Activated CD8-positive, alpha-beta T cell treated with anti-CD3 and anti-CD28 coated beads for 36 hours (primary cell): Measurements from ENCODE around the gene FGD3. TPM values are rescaled to one million over a fixed set of nuclear protein-coding genes. Genes with fewer than 3 reads are reported as not detected.

Experiments used
- ATAC-seq: fragments of 200-7000 bp; cut with Tn5 transposase; one replicate; pipeline ENCODE4 v1.10.0; 2021; ENCODE audit warnings: mild to moderate bottlenecking, moderate library complexity
- CTCF ChIA-PET: fragments of 350-600 bp; sonication (Branson Sonifier 250); formaldehyde crosslinking; loops from one replicate; lab custom pipeline; 2021; ENCODE audit warnings: antibody characterized with exemption; lab: Charles Lee
- POLR2A ChIA-PET: fragments of 350-600 bp; sonication (Branson Sonifier 250); formaldehyde crosslinking; loops from one replicate; lab custom pipeline; 2021; ENCODE audit warnings: antibody characterized with exemption; lab: Charles Lee
- DNase-seq: peaks from one replicate; pipeline ENCODE4 v3.0.0-alpha.2; 2020
- H3K27ac Mint-ChIP-seq: one replicate; pipeline ENCODE4 v1.8.0; 2021; ENCODE audit warnings: mild to moderate bottlenecking, mixed read lengths
- H3K27me3 Mint-ChIP-seq: one replicate; pipeline ENCODE4 v1.8.0; 2021; ENCODE audit warnings: mixed read lengths
- H3K36me3 Mint-ChIP-seq: one replicate; pipeline ENCODE4 v1.8.0; 2021; ENCODE audit warnings: low read depth, mixed read lengths
- H3K4me1 Mint-ChIP-seq: one replicate; pipeline ENCODE4 v1.8.0; 2021; ENCODE audit warnings: low read depth, mixed read lengths
- H3K4me3 Mint-ChIP-seq: one replicate; pipeline ENCODE4 v1.8.0; 2021; ENCODE audit warnings: mild to moderate bottlenecking, moderate library complexity, mixed read lengths
- H3K9me3 Mint-ChIP-seq: one replicate; pipeline ENCODE4 v1.8.0; 2021; ENCODE audit warnings: mixed read lengths
- intact Hi-C: fragments of 100-400 bp; cut with micrococcal nuclease; formaldehyde crosslinking; loops from one replicate; pipeline ENCODE4 v1.10.0; 2022
- total RNA-seq, 2 experiments: library from RNA; stranded (reverse); gene quantifications; one replicate each; pipeline ENCODE4 v1.2.3, GENCODE V29; 2021
- TF ChIP-seq, protein P1 (sequence below): fragments of 200-600 bp; IDR thresholded peaks from one replicate; pipeline ENCODE4 v1.8.0; 2022; ENCODE audit warnings: antibody characterized with exemption, mild to moderate bottlenecking

The FGD3 gene
- total RNA-seq, 2 experiments from 2014 or later, result 41.6 to 43.5 TPM

- intact Hi-C loops, result no loop called here
- ATAC-seq (no peak), DNase-seq (peak; percentile 0)
- TF ChIP-seq, protein P1, sequence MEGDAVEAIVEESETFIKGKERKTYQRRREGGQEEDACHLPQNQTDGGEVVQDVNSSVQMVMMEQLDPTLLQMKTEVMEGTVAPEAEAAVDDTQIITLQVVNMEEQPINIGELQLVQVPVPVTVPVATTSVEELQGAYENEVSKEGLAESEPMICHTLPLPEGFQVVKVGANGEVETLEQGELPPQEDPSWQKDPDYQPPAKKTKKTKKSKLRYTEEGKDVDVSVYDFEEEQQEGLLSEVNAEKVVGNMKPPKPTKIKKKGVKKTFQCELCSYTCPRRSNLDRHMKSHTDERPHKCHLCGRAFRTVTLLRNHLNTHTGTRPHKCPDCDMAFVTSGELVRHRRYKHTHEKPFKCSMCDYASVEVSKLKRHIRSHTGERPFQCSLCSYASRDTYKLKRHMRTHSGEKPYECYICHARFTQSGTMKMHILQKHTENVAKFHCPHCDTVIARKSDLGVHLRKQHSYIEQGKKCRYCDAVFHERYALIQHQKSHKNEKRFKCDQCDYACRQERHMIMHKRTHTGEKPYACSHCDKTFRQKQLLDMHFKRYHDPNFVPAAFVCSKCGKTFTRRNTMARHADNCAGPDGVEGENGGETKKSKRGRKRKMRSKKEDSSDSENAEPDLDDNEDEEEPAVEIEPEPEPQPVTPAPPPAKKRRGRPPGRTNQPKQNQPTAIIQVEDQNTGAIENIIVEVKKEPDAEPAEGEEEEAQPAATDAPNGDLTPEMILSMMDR, result no peak
- CTCF ChIA-PET, result interaction anchor here (1.8 to 3.0 kb wide), 2 partner anchors 13 to 75 kb away, joined by 4 to 9 read pairs; no protein-coding TSS in a partner anchor
- peaks cover 44% of the 10 kb centered on the region for H3K36me3 Mint-ChIP-seq
- no peak overlapping the region for H3K4me3 Mint-ChIP-seq
- POLR2A ChIA-PET, result interaction anchor here (1.0 to 1.9 kb wide), 3 partner anchors 8 to 16 kb away, joined by 3 to 6 read pairs (median 3); no protein-coding TSS in a partner anchor
- peaks cover 4% of the 10 kb centered on the region for H3K9me3 Mint-ChIP-seq
- no peak overlapping the region for H3K27ac Mint-ChIP-seq
- H3K4me1 Mint-ChIP-seq, result peaks cover 39% of the 10 kb centered on the region
- no peaks in the 10 kb centered on the region for H3K27me3 Mint-ChIP-seq
Measured at GRCh38 chr9:93080406-93080805, 133.1 kb downstream of the FGD3 start.

DNA sequence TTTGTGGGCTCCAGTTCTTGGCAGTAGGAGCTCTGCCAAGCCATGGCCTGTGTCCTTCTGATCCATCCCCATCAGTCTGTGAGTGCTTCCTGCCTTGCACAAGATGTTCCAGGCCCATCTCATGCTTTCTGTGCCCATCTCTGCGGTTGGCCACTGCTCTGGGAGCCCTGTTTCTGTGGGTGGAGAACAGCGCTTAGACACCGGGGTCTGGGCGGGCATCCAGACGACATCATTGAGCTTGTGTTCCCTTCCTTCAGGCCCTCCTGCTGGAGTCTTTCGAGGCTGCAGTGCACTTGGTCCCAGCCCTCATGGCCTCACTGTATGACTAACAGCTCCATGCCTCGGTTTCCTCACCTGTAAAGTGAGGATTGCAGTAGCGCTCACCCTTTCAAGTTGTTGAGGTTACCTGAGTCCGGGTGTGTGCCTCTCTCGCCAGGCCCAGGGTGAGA is 133.8 kb downstream of the FGD3 start:
- ChIA-PET POLR2A (interaction anchor here (1.0 to 1.1 kb wide), 2 partner anchors 15 to 17 kb away, joined by 3 to 4 read pairs; no protein-coding TSS in a partner anchor), CTCF (interaction anchor here (1.0 to 3.0 kb wide), 4 partner anchors 14 to 79 kb away, joined by 3 to 9 read pairs (median 4); no protein-coding TSS in a partner anchor)
- peaks cover 50% of the 10 kb centered on the region for H3K36me3 Mint-ChIP-seq
- H3K4me3 Mint-ChIP-seq, result no peak overlapping the region
- DNase-seq (no peak), ATAC-seq (no peak)
- H3K9me3 Mint-ChIP-seq, result peaks cover 6% of the 10 kb centered on the region
- no peaks in the 10 kb centered on the region for H3K27me3 Mint-ChIP-seq
- H3K4me1 Mint-ChIP-seq, result peaks cover 42% of the 10 kb centered on the region
- H3K27ac Mint-ChIP-seq, result no peak overlapping the region
- TF ChIP-seq, protein P1, result no peak
- intact Hi-C loops, result no loop called here

GRCh38 chr9:93081931-93082330 is 134.6 kb downstream of the FGD3 start:
- intact Hi-C loops, result no loop called here
- no peaks in the 10 kb centered on the region for H3K27me3 Mint-ChIP-seq
- CTCF ChIA-PET, result interaction anchor here (1.3 to 3.0 kb wide), 3 partner anchors 14 to 77 kb away, joined by 4 to 9 read pairs (median 5); no protein-coding TSS in a partner anchor
- TF ChIP-seq, protein P1, result no peak
- POLR2A ChIA-PET, result interaction anchor here (1.5 kb wide), 1 partner anchor 11 kb away, joined by 3 read pairs; no protein-coding TSS in a partner anchor
- peaks cover 51% of the 10 kb centered on the region for H3K36me3 Mint-ChIP-seq
- peak overlapping the region; percentile 5 for H3K27ac Mint-ChIP-seq
- H3K4me1 Mint-ChIP-seq, result peaks cover 38% of the 10 kb centered on the region
- no peak for ATAC-seq
- H3K9me3 Mint-ChIP-seq, result peaks cover 6% of the 10 kb centered on the region
- no peak overlapping the region for H3K4me3 Mint-ChIP-seq
- no peak for DNase-seq

- Mint-ChIP-seq H3K36me3 (peaks cover 56% of the 10 kb centered on the region), H3K27ac (peak overlapping the region; percentile 91), H3K27me3 (no peaks in the 10 kb centered on the region), H3K4me3 (no peak overlapping the region), H3K9me3 (peaks cover 6% of the 10 kb centered on the region), H3K4me1 (peaks cover 30% of the 10 kb centered on the region)
- POLR2A ChIA-PET, result interaction anchor here (0.6 to 3.2 kb wide), 10 partner anchors 9 to 117 kb away, joined by 3 to 18 read pairs (median 6); no protein-coding TSS in a partner anchor
- TF ChIP-seq, protein P1, result no peak
- CTCF ChIA-PET, result interaction anchor here (1.6 to 3.0 kb wide), 2 partner anchors 15 to 79 kb away, joined by 6 to 9 read pairs; no protein-coding TSS in a partner anchor
- intact Hi-C loops, result no loop called here
- DNase-seq (peak; percentile 50), ATAC-seq (peak; percentile 64)
Measured at GRCh38 chr9:93082841-93083411, 135.6 kb downstream of the FGD3 start.
